IMR-90 (cell line): ENCODE results near the gene CAPN8. TPM values are rescaled to one million over a fixed set of nuclear protein-coding genes. Genes with fewer than 3 reads are reported as not detected.

Experiments
- microRNA-seq, 2 experiments: library from miRNA; stranded (forward) in 1 of 2; unstranded in 1 of 2; fragments of 10-50 nt in 1 of 2; fragments of <30 nt in 1 of 2; gene quantifications in 1 of 2; microRNA quantifications in 1 of 2; one replicate each; pipeline versions ENCODE3 to v1.1.0; 2013 to 2020; ENCODE audit not compliant: insufficient read depth in 1 of 2, insufficient read length in 1 of 2, unreplicated experiment in 1 of 2
- polyA plus RNA-seq, 3 experiments: library from polyadenylated mRNA; depleted of rRNA; stranded (reverse); fragments of >200 nt; gene quantifications; 2 replicates each; pipeline ENCODE4 v1.2.3, GENCODE V29; 2012; ENCODE audit warnings: low replicate concordance in 1 of 3
- small RNA-seq, 5 experiments: library from RNA; depleted of rRNA; stranded (forward); fragments of <200 nt; gene quantifications; one replicate each; pipeline ENCODE3, GENCODE V24; 2012
- total RNA-seq: library from RNA; depleted of rRNA; stranded (reverse); fragments of >200 nt; gene quantifications from 2 replicates; pipeline ENCODE4 v1.2.3, GENCODE V29; 2012; rRNA removed

The CAPN8 gene
- total and polyA plus RNA-seq, 2 of the 4 experiments (the other 2 are of a cell fraction) = not detected

Small RNA genes within 50 kb of the gene (microRNA-seq; reads per million reads assigned to microRNA genes)
- not detected for gene RNU6-1248P (ENCODE audit: insufficient read depth, insufficient read length)
- gene SNRPEP10 (ENCODE audit: insufficient read depth, insufficient read length) = not detected

Small RNA genes within 50 kb of the gene (small RNA-seq; reads per million reads assigned to genes)
- gene RNU6-1248P (0 reads per million in 5 experiments), gene SNRPEP10 (0 reads per million in 5 experiments)

Other genes starting within 250 kb of the CAPN8 start
- gene CAPN2, start 46.8 kb upstream of the CAPN8 start, total RNA-seq = 430 and 460 TPM in 2 replicates
- gene CAPN2, start 46.8 kb upstream of the CAPN8 start, polyA plus RNA-seq (2012; rRNA removed) = 333 and 339 TPM in 2 replicates
- 35.0 and 35.8 TPM in 2 replicates for gene TP53BP2, start 180.2 kb upstream of the CAPN8 start, total RNA-seq
- gene TP53BP2, start 180.2 kb upstream of the CAPN8 start, polyA plus RNA-seq (2012; rRNA removed) = 19.2 and 19.9 TPM in 2 replicates